ENCODE data around the gene SCMH1.

GRCh38 chr1:41241749-41242341 is at the start of gene SCMH1:
- TF ChIP-seq CTCF (IDR thresholded peaks at IDR 0.05 in 8 of 11, conservative IDR thresholded peaks at IDR 0.05 in 3 of 11) (no peak), POLR2AphosphoS5 (IDR thresholded peaks at IDR 0.05) (peak in 1 of 3 donors; percentile 32)

All from spleen (tissue), 7 donors.